Ovary (tissue), 3 donors: ENCODE data around the gene DOK3.

Experiments
- EP300 ChIP-seq: sonication (generic); formaldehyde crosslinking; IDR thresholded peaks from one replicate; pipeline ENCODE4 v1.6.1; 2017; ENCODE audit warnings: antibody characterized with exemption
- TF ChIP-seq, protein P1 (sequence below), 3 donors: fragments of 450-650 bp in 2 of 3; fragments of 200-600 bp in 1 of 3; IDR thresholded peaks; one replicate each; pipeline versions ENCODE4 v1.5.1 to v1.8.0; 2016 to 2022; ENCODE audit warnings: antibody characterized with exemption in 3 of 3, mild to moderate bottlenecking in 1 of 3
- donor health status: DM: no; HTN: no; CAD: no.

GRCh38 chr5:177498013-177498787 is 11.4 kb downstream of the DOK3 start:
- TF ChIP-seq, protein P1, sequence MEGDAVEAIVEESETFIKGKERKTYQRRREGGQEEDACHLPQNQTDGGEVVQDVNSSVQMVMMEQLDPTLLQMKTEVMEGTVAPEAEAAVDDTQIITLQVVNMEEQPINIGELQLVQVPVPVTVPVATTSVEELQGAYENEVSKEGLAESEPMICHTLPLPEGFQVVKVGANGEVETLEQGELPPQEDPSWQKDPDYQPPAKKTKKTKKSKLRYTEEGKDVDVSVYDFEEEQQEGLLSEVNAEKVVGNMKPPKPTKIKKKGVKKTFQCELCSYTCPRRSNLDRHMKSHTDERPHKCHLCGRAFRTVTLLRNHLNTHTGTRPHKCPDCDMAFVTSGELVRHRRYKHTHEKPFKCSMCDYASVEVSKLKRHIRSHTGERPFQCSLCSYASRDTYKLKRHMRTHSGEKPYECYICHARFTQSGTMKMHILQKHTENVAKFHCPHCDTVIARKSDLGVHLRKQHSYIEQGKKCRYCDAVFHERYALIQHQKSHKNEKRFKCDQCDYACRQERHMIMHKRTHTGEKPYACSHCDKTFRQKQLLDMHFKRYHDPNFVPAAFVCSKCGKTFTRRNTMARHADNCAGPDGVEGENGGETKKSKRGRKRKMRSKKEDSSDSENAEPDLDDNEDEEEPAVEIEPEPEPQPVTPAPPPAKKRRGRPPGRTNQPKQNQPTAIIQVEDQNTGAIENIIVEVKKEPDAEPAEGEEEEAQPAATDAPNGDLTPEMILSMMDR (IDR thresholded peaks at IDR 0.05), result peak in 1 of 3 donors; percentile 4
- no peak for TF ChIP-seq EP300
